Measurements from ENCODE around the gene AEBP2. TPM values are rescaled to one million over a fixed set of nuclear protein-coding genes. Genes with fewer than 3 reads are reported as not detected.

AEBP2 gene
- total and polyA plus RNA-seq, 2 donors (not counting 3 experiments of a cell fraction or from before 2014, with no cell fraction given) = 8.8 to 42.2 TPM

GRCh38 chr12:19431407-19432308 is 7.6 kb upstream of the AEBP2 start:
- Histone ChIP-seq H3K27ac (ENCODE audit: insufficient read depth, low read depth, low read length) (no peak overlapping the region), H3K4me2 (ENCODE audit: insufficient read depth, low read length) (no peak overlapping the region)
- CTCF ChIA-PET = interaction anchor here (1.4 kb wide), 1 partner anchor 245 kb away, joined by 3 read pairs; no protein-coding TSS in a partner anchor

GRCh38 chr12:19432309-19433170 is 6.8 kb upstream of the AEBP2 start:
- intact Hi-C loops (cut with micrococcal nuclease) (no loop called here), dilution Hi-C loops (cut with MboI; ENCODE audit: extremely low pct_ligation_motif_present, low sequenced_read_pairs) (no loop called here)
- CTCF ChIA-PET = interaction anchor here (1.4 kb wide), 1 partner anchor 246 kb away, joined by 3 read pairs; no protein-coding TSS in a partner anchor
- Histone ChIP-seq H4K20me1 (replicated peaks; ENCODE audit: control insufficient read depth, extremely low read depth, insufficient read depth, low read length) (no peaks in the 10 kb centered on the region), H3K9ac (replicated peaks; ENCODE audit: extremely low read depth, insufficient read depth, low read length) (no peak overlapping the region), H3K9me3 (replicated peaks; ENCODE audit: control insufficient read depth, insufficient read depth, low read length) (no peaks in the 10 kb centered on the region), H3K4me3 (replicated peaks in 1 of 3; ENCODE audit: insufficient read depth in 1 of 3, low read depth in 1 of 3, low read length in 3 of 3) (no peak overlapping the region), H2AFZ (ENCODE audit: low read depth, low read length) (no peak overlapping the region), H3K4me2 (ENCODE audit: insufficient read depth, low read length) (no peak overlapping the region), H3K27me3 (ENCODE audit: control insufficient read depth in 2 of 2, insufficient read depth in 2 of 2, low read length in 2 of 2) (no peaks in the 10 kb centered on the region), H3K4me1 (ENCODE audit: control insufficient read depth, extremely low read depth, insufficient read depth, low read length) (no peaks in the 10 kb centered on the region), H3K79me2 (ENCODE audit: control insufficient read depth, insufficient read depth, low read length) (no peaks in the 10 kb centered on the region), H3K9me1 (replicated peaks; ENCODE audit: control insufficient read depth, extremely low read depth, insufficient read depth, low read length) (no peaks in the 10 kb centered on the region), H3K27ac (ENCODE audit: insufficient read depth, low read depth, low read length) (no peak overlapping the region), H3K36me3 (ENCODE audit: control insufficient read depth in 2 of 2, extremely low read depth in 1 of 2, insufficient read depth in 2 of 2, low read length in 2 of 2) (no peaks in the 10 kb centered on the region)
- no peak for TF ChIP-seq POLR2AphosphoS5 (IDR thresholded peaks at IDR 0.05; ENCODE audit: insufficient read depth, low read depth, low read length)
- no peak for TF ChIP-seq POLR2A (IDR thresholded peaks at IDR 0.05; ENCODE audit: low read depth, low read length)
- TF ChIP-seq FOS (IDR thresholded peaks at IDR 0.05; ENCODE audit: borderline replicate concordance, insufficient read depth, low read length) = no peak
- no peak for TF ChIP-seq GATA2 (IDR thresholded peaks at IDR 0.05; ENCODE audit: insufficient read depth, insufficient read length, low read depth, low read length)
- TF ChIP-seq MYC (IDR thresholded peaks at IDR 0.05; ENCODE audit: low read depth, low read length) = no peak
- no peak for TF ChIP-seq MAX (IDR thresholded peaks at IDR 0.05; ENCODE audit: insufficient read depth, insufficient read length)
- TF ChIP-seq EZH2 (IDR thresholded peaks at IDR 0.05; ENCODE audit: borderline replicate concordance, low read depth, low read length, severe bottlenecking) = no peak
- no peak for TF ChIP-seq CTCF (IDR thresholded peaks at IDR 0.05; ENCODE audit: extremely low read depth in 1 of 2, insufficient read depth in 1 of 2, low read depth in 1 of 2, low read length in 2 of 2)
- TF ChIP-seq JUN (IDR thresholded peaks at IDR 0.05; ENCODE audit: borderline replicate concordance, insufficient read depth, insufficient read length, low read depth) = no peak
- no TSS peak for BruUV-seq (replicated peaks)
- POLR2A ChIA-PET = no interaction called here
- FAIRE-seq = no peak
- no peak for DNase-seq (ENCODE audit: low read depth, low spot score)

More at GRCh38 chr12:19431407-19432308, 7.6 kb upstream of the AEBP2 start:
- no peaks in the 10 kb centered on the region for H3K27me3 ChIP-seq (ENCODE audit: control insufficient read depth in 2 of 2, insufficient read depth in 2 of 2, low read length in 2 of 2)
- DNase-seq (ENCODE audit: low read depth, low spot score) (peak; percentile 75), FAIRE-seq (peak; percentile 55)
- POLR2A ChIA-PET = no interaction called here
- H2AFZ ChIP-seq (ENCODE audit: low read depth, low read length) = peak overlapping the region; percentile 17
- H3K36me3 ChIP-seq (ENCODE audit: control insufficient read depth in 2 of 2, extremely low read depth in 1 of 2, insufficient read depth in 2 of 2, low read length in 2 of 2) = no peaks in the 10 kb centered on the region
- no peak overlapping the region for H3K4me3 ChIP-seq (replicated peaks in 1 of 3; ENCODE audit: insufficient read depth in 1 of 3, low read depth in 1 of 3, low read length in 3 of 3)
- H3K9me1 ChIP-seq (replicated peaks; ENCODE audit: control insufficient read depth, extremely low read depth, insufficient read depth, low read length) = no peaks in the 10 kb centered on the region
- no peaks in the 10 kb centered on the region for H3K79me2 ChIP-seq (ENCODE audit: control insufficient read depth, insufficient read depth, low read length)
- dilution Hi-C loops (cut with MboI; ENCODE audit: extremely low pct_ligation_motif_present, low sequenced_read_pairs) = no loop called here
- no peaks in the 10 kb centered on the region for H4K20me1 ChIP-seq (replicated peaks; ENCODE audit: control insufficient read depth, extremely low read depth, insufficient read depth, low read length)
- BruUV-seq (replicated peaks) = TSS peak; percentile 16
- no peaks in the 10 kb centered on the region for H3K4me1 ChIP-seq (ENCODE audit: control insufficient read depth, extremely low read depth, insufficient read depth, low read length)
- intact Hi-C loops (cut with micrococcal nuclease) = no loop called here
- peak; percentile 26 for TF ChIP-seq GATA2 (IDR thresholded peaks at IDR 0.05; ENCODE audit: insufficient read depth, insufficient read length, low read depth, low read length)
- no peak for TF ChIP-seq FOS (IDR thresholded peaks at IDR 0.05; ENCODE audit: borderline replicate concordance, insufficient read depth, low read length)
- peak; percentile 68 for TF ChIP-seq JUN (IDR thresholded peaks at IDR 0.05; ENCODE audit: borderline replicate concordance, insufficient read depth, insufficient read length, low read depth)
- H3K9me3 ChIP-seq (replicated peaks; ENCODE audit: control insufficient read depth, insufficient read depth, low read length) = no peaks in the 10 kb centered on the region
- no peak overlapping the region for H3K9ac ChIP-seq (replicated peaks; ENCODE audit: extremely low read depth, insufficient read depth, low read length)

Measured in endothelial cell of umbilical vein (primary cell).